Subcutaneous abdominal adipose tissue (tissue), 5 donors: ENCODE data around the gene CREG1.
A peak's percentile ranks its signal among the peaks of the same experiment; 100 is the strongest.

Source experiments
- H3K27ac ChIP-seq: one replicate; pipeline ENCODE4 v1.7.0; 2013; ENCODE audit warnings: low read depth, mild to moderate bottlenecking, inconsistent platforms, low read length, moderate library complexity
- H3K27me3 ChIP-seq, 5 donors: one replicate each; pipeline ENCODE4 v1.7.0; 2013; ENCODE audit warnings: low read length in 5 of 5, inconsistent platforms in 1 of 5; ENCODE audit not compliant: control insufficient read depth in 5 of 5, insufficient read depth in 4 of 5
- H3K36me3 ChIP-seq, 5 donors: one replicate each; pipeline ENCODE4 v1.7.0; 2013; ENCODE audit warnings: low read length in 5 of 5; ENCODE audit not compliant: control insufficient read depth in 5 of 5, insufficient read depth in 5 of 5
- H3K4me1 ChIP-seq, 5 donors: one replicate each; pipeline ENCODE4 v1.7.0; 2013; ENCODE audit warnings: low read length in 5 of 5, mild to moderate bottlenecking in 3 of 5, moderate library complexity in 1 of 5; ENCODE audit not compliant: control insufficient read depth in 5 of 5, insufficient read depth in 5 of 5
- H3K4me3 ChIP-seq, 5 donors: one replicate each; pipeline ENCODE4 v1.7.0; 2013; ENCODE audit warnings: low read length in 5 of 5, low read depth in 1 of 5
- H3K9ac ChIP-seq, 5 donors: one replicate each; pipeline ENCODE4 v1.7.0; 2013; ENCODE audit warnings: low read length in 5 of 5, mild to moderate bottlenecking in 4 of 5, moderate library complexity in 3 of 5
- H3K9me3 ChIP-seq, 5 donors: one replicate each; pipeline ENCODE4 v1.7.0; 2013; ENCODE audit warnings: low read length in 5 of 5; ENCODE audit not compliant: control insufficient read depth in 5 of 5
- donor health status: healthy.
- donor health status: healthy.
- donor health status: healthy.
- donor health status: healthy.
- donor health status: healthy.

The CREG1 gene

DNA sequence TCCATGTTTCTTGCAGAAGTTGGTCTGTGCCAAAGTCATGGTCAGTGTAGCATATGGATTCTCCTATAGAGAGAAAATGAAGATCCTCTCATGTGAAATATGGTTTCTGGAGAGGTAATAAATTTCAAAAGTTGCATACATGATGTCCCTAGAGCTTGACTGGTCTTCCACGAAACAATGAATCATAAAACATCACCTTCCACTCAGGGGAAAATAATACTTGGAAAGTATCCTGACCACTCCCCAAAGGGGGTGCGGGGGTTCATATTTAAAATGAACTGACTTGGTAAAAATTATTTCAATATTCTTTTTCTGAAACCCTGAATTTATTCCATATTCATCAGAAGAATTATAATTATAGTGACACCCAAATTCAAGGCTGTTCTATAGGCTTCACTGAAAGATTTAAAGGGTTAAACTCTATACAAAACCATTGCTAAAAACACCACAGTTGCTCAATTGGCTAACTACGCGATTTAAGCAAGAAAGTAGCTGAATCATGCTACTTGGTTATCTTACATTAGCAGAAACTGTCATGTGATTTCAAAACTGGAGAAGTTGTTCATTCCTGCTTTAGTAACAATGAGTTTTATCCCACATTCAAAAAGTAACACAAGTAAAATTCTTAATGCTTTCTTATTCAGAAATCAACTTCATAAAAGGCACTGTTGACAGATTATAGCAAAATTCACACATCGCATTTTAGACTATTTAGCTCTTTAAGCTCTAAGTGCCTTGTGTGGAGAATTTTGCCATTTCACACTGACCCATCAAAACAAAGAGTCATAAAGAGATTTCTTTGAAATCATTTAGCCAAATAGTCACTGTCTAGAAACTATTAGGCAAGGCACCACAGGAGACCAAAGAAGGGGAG is 5.3 kb downstream of the CREG1 start:
- no peaks in the 10 kb centered on the region for H3K9me3 ChIP-seq

DNA sequence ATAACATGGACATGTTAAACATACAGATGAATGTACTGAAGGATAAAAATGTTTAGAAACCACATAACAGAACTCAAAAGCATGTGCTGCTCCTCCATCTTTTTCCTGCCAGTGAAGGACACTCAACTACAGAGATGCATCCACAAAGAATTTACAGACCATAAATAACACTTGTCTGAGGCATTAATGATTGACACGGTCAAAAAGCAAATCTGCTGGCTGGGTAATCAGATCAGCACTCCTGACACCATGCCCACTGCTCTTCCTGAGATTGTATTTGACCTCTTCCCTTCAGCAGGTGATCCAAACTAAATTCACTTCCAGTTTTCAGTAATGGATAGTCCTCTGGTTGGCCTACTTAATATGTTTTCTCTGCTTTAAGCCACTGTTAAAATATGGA is 6.6 kb downstream of the CREG1 start:
- Histone ChIP-seq H3K9ac (no peak overlapping the region), H3K27ac (no peak overlapping the region), H3K4me1 (peaks cover 0 to 38% (median 20%) of the 10 kb centered on the region in 5 donors), H3K9me3 (no peaks in the 10 kb centered on the region), H3K27me3 (no peaks in the 10 kb centered on the region), H3K36me3 (peaks cover 8 to 41% (median 30%) of the 10 kb centered on the region in 5 donors), H3K4me3 (no peak overlapping the region)

More for the DNA sequence above, 5.3 kb downstream of the CREG1 start:
- peak overlapping the region in 3 of 5 donors; percentile 9 to 23 (median 22) for H3K4me3 ChIP-seq
- peak overlapping the region; percentile 48 to 71 (median 60) for H3K9ac ChIP-seq
- H3K4me1 ChIP-seq: peaks cover 0 to 50% (median 29%) of the 10 kb centered on the region in 5 donors
- peak overlapping the region; percentile 96 for H3K27ac ChIP-seq
- no peaks in the 10 kb centered on the region for H3K27me3 ChIP-seq
- H3K36me3 ChIP-seq: peaks cover 8 to 34% (median 28%) of the 10 kb centered on the region in 5 donors

DNA sequence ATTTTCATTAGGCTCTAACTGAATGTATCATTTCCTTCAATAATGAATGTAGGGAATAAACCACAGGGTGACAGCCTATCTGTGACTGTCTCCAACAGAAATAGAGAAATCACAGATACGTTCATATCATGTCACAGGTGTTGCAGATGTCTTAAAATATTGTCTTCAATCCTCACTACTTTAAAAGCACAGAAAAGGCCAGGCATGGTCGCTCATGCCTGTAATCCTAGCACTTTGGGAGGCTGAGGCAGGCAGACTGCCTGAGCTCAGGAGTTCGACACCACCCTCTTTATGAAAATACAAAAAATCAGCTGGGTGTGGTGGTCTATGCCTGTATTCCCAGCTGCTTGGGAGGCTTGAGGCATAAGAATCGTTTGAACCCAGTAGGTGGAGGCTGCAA is 8.2 kb downstream of the CREG1 start:
- no peak overlapping the region for H3K27ac ChIP-seq
- no peak overlapping the region for H3K4me3 ChIP-seq
- no peaks in the 10 kb centered on the region for H3K27me3 ChIP-seq
- H3K9ac ChIP-seq: no peak overlapping the region
- no peaks in the 10 kb centered on the region for H3K9me3 ChIP-seq
- peaks cover 8 to 43% (median 30%) of the 10 kb centered on the region in 5 donors for H3K36me3 ChIP-seq
- peaks cover 0 to 31% (median 19%) of the 10 kb centered on the region in 5 donors for H3K4me1 ChIP-seq

DNA sequence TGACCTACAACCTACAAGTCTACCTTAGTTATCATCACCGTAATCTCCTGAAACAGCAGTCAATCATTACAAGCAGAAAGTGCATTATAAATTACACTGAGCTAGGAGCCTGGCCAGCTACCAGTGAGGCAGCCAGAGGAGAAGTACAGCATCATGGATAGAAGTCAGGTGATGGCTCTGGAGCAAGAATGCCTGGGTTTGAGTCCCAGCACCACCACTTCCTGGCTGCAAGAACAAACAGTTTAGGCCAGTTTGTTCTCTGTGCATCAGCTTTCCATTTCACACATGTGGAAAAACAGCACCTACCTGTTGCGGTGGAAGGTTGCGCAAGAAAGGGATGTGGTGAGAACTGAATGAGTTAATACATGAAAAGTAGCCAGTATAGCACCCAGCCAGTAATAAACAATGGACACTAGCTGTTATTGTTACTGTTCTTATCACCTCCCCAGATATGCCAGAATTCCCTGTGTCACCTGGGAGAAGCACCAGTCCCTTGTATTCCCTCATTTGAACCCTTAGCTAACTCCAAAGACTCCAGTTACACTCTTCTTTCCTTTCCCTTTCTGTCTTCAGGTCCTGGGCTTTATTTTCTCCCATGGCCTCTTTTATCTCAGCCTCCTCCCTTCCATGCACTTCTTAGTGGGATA is 9.0 kb downstream of the CREG1 start:
- Histone ChIP-seq H3K36me3 (peaks cover 8 to 43% (median 30%) of the 10 kb centered on the region in 5 donors), H3K9me3 (no peaks in the 10 kb centered on the region), H3K9ac (no peak overlapping the region), H3K4me3 (no peak overlapping the region), H3K27me3 (no peaks in the 10 kb centered on the region), H3K4me1 (peaks cover 0 to 23% (median 17%) of the 10 kb centered on the region in 5 donors), H3K27ac (no peak overlapping the region)

DNA sequence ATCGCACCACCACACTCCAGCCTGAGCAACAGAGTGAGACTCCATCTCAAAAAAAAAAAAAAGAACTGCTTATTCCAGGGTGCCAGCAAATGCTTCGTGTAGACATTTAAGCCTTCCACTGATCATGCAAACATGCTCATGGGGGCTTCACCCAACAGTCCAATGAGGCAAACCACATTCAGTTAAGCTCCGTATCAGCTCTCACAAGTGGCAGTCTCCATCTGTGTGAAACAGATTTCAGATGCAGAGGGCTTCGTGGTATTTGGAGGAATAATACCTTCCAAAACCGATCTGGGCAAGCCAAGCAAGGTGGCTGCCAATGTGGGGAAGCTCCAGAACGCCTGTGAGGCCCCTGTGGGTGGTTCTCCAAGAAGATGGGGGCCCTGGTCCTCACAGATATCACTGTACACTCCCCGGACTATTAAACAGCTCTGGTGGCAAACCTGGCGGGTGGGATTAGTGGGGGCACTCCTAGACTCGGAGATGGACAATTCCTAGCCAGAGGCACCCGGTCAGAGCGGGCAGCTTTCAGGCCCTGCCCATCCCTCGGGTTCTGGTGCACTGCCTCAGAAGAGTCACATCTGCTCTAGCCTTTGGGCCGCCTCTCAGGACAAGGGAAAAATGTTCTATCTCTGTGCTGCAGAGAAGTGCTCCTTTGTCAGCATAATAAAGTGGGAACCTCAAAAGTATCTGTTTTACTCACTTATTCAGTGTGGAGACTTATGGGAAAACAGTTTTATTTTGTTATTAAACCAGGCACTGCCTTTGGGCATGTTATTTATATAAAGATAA is 10.2 kb downstream of the CREG1 start:
- Histone ChIP-seq H3K4me1 (peaks cover 0 to 13% (median 8%) of the 10 kb centered on the region in 5 donors), H3K9me3 (no peaks in the 10 kb centered on the region), H3K36me3 (peaks cover 8 to 43% (median 30%) of the 10 kb centered on the region in 5 donors)

DNA sequence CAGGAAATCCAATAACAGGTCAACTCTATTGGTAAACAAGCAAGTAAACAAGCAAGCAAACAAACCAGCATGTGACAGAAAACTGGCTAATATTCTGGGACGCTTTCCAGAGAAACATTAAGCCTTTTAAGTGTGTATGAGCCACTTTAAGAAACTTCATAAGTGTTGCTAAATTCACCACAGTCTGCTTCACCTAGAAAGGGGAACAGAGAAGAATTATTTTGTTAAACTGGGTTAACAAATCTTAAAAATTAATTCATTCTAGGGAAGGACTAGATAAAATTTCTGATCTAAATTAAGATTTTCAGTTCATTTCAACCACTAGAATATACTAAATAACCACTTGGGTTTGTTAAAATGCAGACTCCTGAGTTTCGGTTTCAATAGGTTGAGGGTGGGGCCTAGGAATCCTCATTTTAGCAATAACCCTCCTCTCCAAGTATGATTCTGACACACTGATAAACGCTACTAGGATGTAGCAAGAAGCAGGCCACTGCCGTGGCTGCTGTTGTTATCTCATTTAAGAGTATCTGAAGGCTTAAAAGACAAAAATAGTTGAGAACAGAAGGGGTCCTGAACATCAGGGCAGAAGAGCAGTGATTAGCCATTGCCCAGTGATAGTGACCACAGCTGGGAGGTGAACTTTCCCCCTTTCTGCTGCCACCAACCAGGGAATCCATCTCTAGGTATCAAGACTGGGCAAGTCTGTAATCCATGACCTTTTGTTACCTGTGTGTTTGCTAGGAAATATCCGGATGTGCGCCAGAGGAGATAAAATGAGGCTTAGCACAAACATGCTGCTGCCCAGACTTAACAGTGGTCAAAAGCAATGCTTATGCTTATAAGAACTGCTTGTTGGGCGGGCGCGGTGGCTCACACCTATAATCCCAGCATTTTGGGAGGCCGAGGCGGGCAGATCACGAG is 11.2 kb downstream of the CREG1 start:
- Histone ChIP-seq H3K9ac (no peak overlapping the region), H3K4me3 (no peak overlapping the region), H3K9me3 (no peaks in the 10 kb centered on the region), H3K27ac (no peak overlapping the region), H3K36me3 (peaks cover 8 to 43% (median 29%) of the 10 kb centered on the region in 5 donors), H3K27me3 (no peaks in the 10 kb centered on the region), H3K4me1 (peaks cover 0 to 7% (median 3%) of the 10 kb centered on the region in 5 donors)

More for the DNA sequence above, 10.2 kb downstream of the CREG1 start:
- Histone ChIP-seq H3K4me3 (no peak overlapping the region), H3K9ac (no peak overlapping the region), H3K27me3 (no peaks in the 10 kb centered on the region), H3K27ac (no peak overlapping the region)

DNA sequence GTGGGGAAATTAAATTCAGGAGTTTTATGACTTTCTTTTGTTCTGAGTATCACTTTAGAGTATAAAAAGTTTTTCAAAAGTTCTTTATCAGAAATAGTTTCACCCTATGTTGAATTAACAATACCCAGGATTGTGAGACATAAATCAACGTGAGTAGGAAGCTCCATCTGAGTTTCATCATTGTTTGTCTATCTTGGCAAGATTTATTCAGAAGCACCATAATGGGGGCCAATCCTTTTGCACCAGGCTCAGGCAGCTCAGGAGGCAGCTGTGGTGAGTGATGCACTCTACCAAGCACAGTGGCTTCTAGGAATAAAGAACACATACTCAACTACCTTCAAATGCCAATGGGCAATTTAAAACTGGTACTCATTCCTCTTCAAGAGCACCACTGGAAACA is 12.0 kb downstream of the CREG1 start:
- Histone ChIP-seq H3K36me3 (peaks cover 3 to 37% (median 21%) of the 10 kb centered on the region in 5 donors), H3K27me3 (no peaks in the 10 kb centered on the region), H3K27ac (no peak overlapping the region), H3K9ac (no peak overlapping the region), H3K4me1 (peaks cover 0 to 7% (median 3%) of the 10 kb centered on the region in 5 donors), H3K9me3 (no peaks in the 10 kb centered on the region), H3K4me3 (no peak overlapping the region)

DNA sequence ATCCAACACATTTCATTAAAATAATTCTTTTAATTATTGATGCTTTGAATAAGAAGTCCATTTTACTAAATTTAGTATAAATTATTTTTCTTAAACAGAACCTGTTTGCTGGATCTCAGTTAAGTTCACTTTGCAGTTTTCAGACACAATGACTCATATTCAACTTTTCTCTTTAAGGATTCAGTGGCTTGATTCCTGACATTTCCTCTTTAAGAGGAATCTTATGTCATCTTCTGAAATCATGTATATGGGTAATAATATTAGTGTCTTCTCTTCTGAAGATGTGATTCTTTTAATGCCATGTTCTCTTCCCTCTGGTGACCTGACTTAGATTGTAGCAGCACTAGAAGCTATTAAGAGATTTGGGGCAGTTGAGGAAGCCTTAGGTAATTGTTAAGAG is 12.6 kb downstream of the CREG1 start:
- Histone ChIP-seq H3K9me3 (no peaks in the 10 kb centered on the region), H3K4me3 (no peak overlapping the region), H3K27ac (no peak overlapping the region), H3K27me3 (no peaks in the 10 kb centered on the region), H3K36me3 (peaks cover 2 to 36% (median 18%) of the 10 kb centered on the region in 5 donors), H3K4me1 (peaks cover 0 to 7% (median 3%) of the 10 kb centered on the region in 5 donors), H3K9ac (no peak overlapping the region)

DNA sequence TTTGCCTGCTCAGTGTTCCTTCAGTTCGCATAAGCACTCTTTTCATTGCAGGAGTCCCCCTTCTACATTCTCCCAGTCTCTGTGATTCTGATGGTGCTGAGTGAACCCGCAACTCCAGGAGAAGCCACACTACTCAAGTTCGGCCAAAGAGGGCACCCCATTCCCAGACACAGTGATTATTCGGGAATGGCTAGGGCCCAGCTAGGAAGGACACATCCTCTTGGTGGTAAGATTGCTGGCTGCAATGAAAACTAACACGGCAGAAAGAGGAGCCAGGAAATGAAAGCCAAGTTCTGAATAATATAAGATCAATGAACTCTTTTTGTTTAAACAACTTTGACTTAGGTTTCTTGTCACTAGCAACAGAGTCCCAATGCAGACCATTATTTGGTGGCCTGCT is 14.9 kb downstream of the CREG1 start:
- no peak overlapping the region for H3K9ac ChIP-seq
- H3K9me3 ChIP-seq: no peaks in the 10 kb centered on the region
- H3K4me1 ChIP-seq: peaks cover 0 to 3% (median 0%) of the 10 kb centered on the region in 5 donors
- no peaks in the 10 kb centered on the region for H3K27me3 ChIP-seq
- no peak overlapping the region for H3K27ac ChIP-seq
- H3K36me3 ChIP-seq: peaks cover 0 to 15% (median 5%) of the 10 kb centered on the region in 5 donors
- no peak overlapping the region for H3K4me3 ChIP-seq
